HEK293 (cell line): Measurements from ENCODE around the gene CPA5.

Source experiments
- YY1 ChIP-seq: fragments of 450-650 bp; formaldehyde crosslinking; IDR thresholded peaks from 2 replicates; pipeline ENCODE4 v1.5.1; 2018; ENCODE audit warnings: missing biosample characterization, missing genetic modification characterization
- ZNF175 ChIP-seq: fragments of 450-650 bp; formaldehyde crosslinking; IDR thresholded peaks from 2 replicates; pipeline ENCODE4 v1.5.1; 2016; ENCODE audit warnings: missing biosample characterization, missing genetic modification characterization
- ZNF211 ChIP-seq: fragments of 450-650 bp; formaldehyde crosslinking; IDR thresholded peaks from 2 replicates; pipeline ENCODE4 v1.5.1; 2016; ENCODE audit warnings: low read depth, missing biosample characterization, missing genetic modification characterization
- ZNF223 ChIP-seq: fragments of 450-650 bp; formaldehyde crosslinking; IDR thresholded peaks from 2 replicates; pipeline ENCODE4 v1.5.1; 2016; ENCODE audit warnings: missing biosample characterization, missing genetic modification characterization
- ZNF23 ChIP-seq: fragments of 450-650 bp; formaldehyde crosslinking; IDR thresholded peaks from 2 replicates; pipeline ENCODE4 v1.5.1; 2016; ENCODE audit warnings: missing biosample characterization, missing genetic modification characterization, borderline replicate concordance
- ZNF274 ChIP-seq, 2 experiments: fragments of 200-500 bp in 1 of 2; fragments of 450-650 bp in 1 of 2; sonication (Bioruptor generic) in 1 of 2; formaldehyde crosslinking in 1 of 2; IDR thresholded peaks; 2 replicates each; pipeline versions ENCODE4 v1.5.1 to v1.6.1; 2014 to 2016; ENCODE audit warnings: borderline replicate concordance in 1 of 2, inconsistent platforms in 1 of 2, low read length in 1 of 2, missing biosample characterization in 1 of 2, missing genetic modification characterization in 1 of 2
- ZNF311 ChIP-seq: fragments of 450-650 bp; formaldehyde crosslinking; IDR thresholded peaks from 2 replicates; pipeline ENCODE4 v1.5.1; 2017; ENCODE audit warnings: missing biosample characterization, missing genetic modification characterization, borderline replicate concordance
- ZNF423 ChIP-seq: fragments of 450-650 bp; formaldehyde crosslinking; IDR thresholded peaks from 2 replicates; pipeline ENCODE4 v1.5.1; 2016; ENCODE audit warnings: missing biosample characterization, missing genetic modification characterization
- ZNF48 ChIP-seq: fragments of 450-650 bp; formaldehyde crosslinking; IDR thresholded peaks from 2 replicates; pipeline ENCODE4 v1.5.1; 2016; ENCODE audit warnings: missing biosample characterization, missing genetic modification characterization
- TF ChIP-seq, protein P1 (sequence below): fragments of 450-650 bp; formaldehyde crosslinking; IDR thresholded peaks from 2 replicates; pipeline ENCODE4 v1.5.1; 2016; ENCODE audit warnings: missing biosample characterization, missing genetic modification characterization
- TF ChIP-seq, protein P2 (sequence below): fragments of 450-650 bp; formaldehyde crosslinking; IDR thresholded peaks from 2 replicates; pipeline ENCODE4 v1.5.1; 2016; ENCODE audit warnings: missing biosample characterization, missing genetic modification characterization
- TF ChIP-seq, protein P3 (sequence below): fragments of 450-650 bp; formaldehyde crosslinking; IDR thresholded peaks from 2 replicates; pipeline ENCODE4 v1.5.0; 2017; ENCODE audit warnings: missing biosample characterization, missing genetic modification characterization, borderline replicate concordance

DNA sequence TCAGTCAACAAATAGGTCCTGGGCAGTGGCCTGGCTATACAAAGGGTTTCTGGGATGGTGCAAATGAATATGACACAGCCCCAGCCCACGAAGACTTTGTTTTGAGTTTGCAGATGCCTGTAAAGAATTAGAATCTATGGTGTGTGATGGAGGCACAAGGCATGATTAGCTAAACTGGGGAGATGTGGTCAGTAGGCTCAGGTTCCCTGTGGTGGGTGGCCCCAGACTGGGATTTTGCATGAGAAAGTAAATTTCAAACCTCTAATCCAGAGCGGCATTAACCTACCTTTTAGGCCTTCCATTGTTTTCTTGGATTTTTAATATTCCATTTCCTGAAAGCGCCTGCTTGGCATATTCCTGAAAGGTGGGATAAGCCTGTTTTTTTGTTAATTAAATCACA is 6.4 kb upstream of the CPA5 start:
- TF ChIP-seq ZNF48 (tag by site-specific recombination) (no peak), ZNF223 (tag by site-specific recombination) (no peak), ZNF175 (tag by site-specific recombination) (no peak), ZNF211 (tag by site-specific recombination) (no peak), YY1 (tag by site-specific recombination) (no peak), ZNF423 (no peak), ZNF274 (IDR thresholded peaks at IDR 0.05; ENCODE audit: low read length) (no peak), ZNF274 (tag by site-specific recombination; IDR thresholded peaks at IDR 0.05; ENCODE audit: borderline replicate concordance) (no peak), ZNF311 (tag by site-specific recombination) (no peak), ZNF23 (tag by site-specific recombination) (no peak)
- TF ChIP-seq, protein P1, sequence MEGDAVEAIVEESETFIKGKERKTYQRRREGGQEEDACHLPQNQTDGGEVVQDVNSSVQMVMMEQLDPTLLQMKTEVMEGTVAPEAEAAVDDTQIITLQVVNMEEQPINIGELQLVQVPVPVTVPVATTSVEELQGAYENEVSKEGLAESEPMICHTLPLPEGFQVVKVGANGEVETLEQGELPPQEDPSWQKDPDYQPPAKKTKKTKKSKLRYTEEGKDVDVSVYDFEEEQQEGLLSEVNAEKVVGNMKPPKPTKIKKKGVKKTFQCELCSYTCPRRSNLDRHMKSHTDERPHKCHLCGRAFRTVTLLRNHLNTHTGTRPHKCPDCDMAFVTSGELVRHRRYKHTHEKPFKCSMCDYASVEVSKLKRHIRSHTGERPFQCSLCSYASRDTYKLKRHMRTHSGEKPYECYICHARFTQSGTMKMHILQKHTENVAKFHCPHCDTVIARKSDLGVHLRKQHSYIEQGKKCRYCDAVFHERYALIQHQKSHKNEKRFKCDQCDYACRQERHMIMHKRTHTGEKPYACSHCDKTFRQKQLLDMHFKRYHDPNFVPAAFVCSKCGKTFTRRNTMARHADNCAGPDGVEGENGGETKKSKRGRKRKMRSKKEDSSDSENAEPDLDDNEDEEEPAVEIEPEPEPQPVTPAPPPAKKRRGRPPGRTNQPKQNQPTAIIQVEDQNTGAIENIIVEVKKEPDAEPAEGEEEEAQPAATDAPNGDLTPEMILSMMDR (tag by site-specific recombination) = no peak
- TF ChIP-seq, protein P2, sequence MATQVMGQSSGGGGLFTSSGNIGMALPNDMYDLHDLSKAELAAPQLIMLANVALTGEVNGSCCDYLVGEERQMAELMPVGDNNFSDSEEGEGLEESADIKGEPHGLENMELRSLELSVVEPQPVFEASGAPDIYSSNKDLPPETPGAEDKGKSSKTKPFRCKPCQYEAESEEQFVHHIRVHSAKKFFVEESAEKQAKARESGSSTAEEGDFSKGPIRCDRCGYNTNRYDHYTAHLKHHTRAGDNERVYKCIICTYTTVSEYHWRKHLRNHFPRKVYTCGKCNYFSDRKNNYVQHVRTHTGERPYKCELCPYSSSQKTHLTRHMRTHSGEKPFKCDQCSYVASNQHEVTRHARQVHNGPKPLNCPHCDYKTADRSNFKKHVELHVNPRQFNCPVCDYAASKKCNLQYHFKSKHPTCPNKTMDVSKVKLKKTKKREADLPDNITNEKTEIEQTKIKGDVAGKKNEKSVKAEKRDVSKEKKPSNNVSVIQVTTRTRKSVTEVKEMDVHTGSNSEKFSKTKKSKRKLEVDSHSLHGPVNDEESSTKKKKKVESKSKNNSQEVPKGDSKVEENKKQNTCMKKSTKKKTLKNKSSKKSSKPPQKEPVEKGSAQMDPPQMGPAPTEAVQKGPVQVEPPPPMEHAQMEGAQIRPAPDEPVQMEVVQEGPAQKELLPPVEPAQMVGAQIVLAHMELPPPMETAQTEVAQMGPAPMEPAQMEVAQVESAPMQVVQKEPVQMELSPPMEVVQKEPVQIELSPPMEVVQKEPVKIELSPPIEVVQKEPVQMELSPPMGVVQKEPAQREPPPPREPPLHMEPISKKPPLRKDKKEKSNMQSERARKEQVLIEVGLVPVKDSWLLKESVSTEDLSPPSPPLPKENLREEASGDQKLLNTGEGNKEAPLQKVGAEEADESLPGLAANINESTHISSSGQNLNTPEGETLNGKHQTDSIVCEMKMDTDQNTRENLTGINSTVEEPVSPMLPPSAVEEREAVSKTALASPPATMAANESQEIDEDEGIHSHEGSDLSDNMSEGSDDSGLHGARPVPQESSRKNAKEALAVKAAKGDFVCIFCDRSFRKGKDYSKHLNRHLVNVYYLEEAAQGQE (tag by site-specific recombination) = no peak
- TF ChIP-seq, protein P3, sequence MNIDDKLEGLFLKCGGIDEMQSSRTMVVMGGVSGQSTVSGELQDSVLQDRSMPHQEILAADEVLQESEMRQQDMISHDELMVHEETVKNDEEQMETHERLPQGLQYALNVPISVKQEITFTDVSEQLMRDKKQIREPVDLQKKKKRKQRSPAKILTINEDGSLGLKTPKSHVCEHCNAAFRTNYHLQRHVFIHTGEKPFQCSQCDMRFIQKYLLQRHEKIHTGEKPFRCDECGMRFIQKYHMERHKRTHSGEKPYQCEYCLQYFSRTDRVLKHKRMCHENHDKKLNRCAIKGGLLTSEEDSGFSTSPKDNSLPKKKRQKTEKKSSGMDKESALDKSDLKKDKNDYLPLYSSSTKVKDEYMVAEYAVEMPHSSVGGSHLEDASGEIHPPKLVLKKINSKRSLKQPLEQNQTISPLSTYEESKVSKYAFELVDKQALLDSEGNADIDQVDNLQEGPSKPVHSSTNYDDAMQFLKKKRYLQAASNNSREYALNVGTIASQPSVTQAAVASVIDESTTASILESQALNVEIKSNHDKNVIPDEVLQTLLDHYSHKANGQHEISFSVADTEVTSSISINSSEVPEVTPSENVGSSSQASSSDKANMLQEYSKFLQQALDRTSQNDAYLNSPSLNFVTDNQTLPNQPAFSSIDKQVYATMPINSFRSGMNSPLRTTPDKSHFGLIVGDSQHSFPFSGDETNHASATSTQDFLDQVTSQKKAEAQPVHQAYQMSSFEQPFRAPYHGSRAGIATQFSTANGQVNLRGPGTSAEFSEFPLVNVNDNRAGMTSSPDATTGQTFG (tag by site-specific recombination) = no peak
